ENCODE results near the gene AKR1C8. TPM values are rescaled to one million over a fixed set of nuclear protein-coding genes. Genes with fewer than 3 reads are reported as not detected.

Gene AKR1C8
- total RNA-seq (2021), result 2.7 and 4.0 TPM in 2 replicates
- percentile 44 among the genes with signal in this experiment for Bru-seq, nascent RNA
- percentile 68 among the genes with signal in this experiment for BruChase-seq, experiment 1, labeled RNA remaining after a 2-hour chase
- BruChase-seq, experiment 2, labeled RNA remaining after a 6-hour chase, result percentile 55 among the genes with signal in this experiment
- long read RNA-seq, result 0 reads

DNA sequence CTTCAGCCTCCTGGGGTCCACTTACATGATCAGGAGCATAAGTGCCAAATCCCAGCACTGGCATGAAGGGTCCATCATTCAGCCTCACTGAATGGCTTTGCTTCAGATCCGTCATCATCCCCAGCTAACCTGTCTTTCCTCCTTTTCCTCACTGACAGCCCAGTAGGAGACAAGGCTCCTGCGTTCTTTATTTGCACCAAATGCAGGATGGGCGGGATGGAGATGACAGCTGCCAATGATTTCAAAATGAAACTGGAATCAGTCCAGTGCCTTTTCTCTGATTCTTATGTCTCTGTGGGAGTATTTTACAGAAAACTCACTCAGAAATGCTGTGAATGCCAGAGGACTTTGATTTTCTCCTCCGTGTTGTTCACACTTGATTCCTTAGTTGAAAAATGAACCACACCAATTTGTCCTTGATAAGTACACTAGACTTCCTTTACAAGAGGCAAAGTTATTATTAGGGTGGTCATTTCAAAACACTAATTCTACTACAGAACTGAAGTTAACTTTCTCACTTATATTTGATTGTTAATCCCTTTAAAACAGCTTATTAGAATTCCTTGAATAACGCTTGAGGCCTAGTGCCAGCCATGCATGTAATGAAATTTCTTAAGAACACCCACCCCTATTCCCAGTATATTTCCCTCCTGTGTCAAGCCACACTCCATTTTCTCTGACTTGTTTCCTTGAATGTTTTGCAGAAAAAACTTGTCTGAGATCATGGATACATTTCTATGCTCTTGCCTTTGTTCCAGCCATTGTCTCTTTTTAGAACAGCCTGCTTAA lies at the start of gene AKR1C8:
Gene AKR1C8 (minus strand): TSS at position 164 of the 789 bp plus-strand sequence. CDS start 46 bp downstream, at position 118.
- Histone ChIP-seq H3K4me3 (no peak within 1 kb of the TSS), H3K79me2 (ENCODE audit: low read depth) (no peaks in the 10 kb centered on the region), H3K27ac (no peak within 1 kb of the TSS), H3K9me3 (ENCODE audit: insufficient read depth, low read depth) (peaks cover 5% of the 10 kb centered on the region; the same call in 1 of the 2 replicates), H3F3A (ENCODE audit: insufficient read depth, low read depth) (no peaks in the 10 kb centered on the region), H3K36me3 (ENCODE audit: low read depth) (no peaks in the 10 kb centered on the region), H4K20me1 (ENCODE audit: insufficient read depth) (no peaks in the 10 kb centered on the region), H3K27me3 (ENCODE audit: insufficient read depth, low read depth) (no peaks in the 10 kb centered on the region), H3K4me2 (no peak within 1 kb of the TSS), H2AFZ (no peak within 1 kb of the TSS), H3K9me2 (ENCODE audit: insufficient read depth) (no peaks in the 10 kb centered on the region), H3K4me1 (replicated peaks; ENCODE audit: insufficient read depth) (no peaks in the 10 kb centered on the region)
- ChIA-PET POLR2A (ENCODE audit: unreplicated experiment) (no interaction called here), CTCF (no interaction called here)
- DNase-seq, result no peak
- TF ChIP-seq, protein P1, sequence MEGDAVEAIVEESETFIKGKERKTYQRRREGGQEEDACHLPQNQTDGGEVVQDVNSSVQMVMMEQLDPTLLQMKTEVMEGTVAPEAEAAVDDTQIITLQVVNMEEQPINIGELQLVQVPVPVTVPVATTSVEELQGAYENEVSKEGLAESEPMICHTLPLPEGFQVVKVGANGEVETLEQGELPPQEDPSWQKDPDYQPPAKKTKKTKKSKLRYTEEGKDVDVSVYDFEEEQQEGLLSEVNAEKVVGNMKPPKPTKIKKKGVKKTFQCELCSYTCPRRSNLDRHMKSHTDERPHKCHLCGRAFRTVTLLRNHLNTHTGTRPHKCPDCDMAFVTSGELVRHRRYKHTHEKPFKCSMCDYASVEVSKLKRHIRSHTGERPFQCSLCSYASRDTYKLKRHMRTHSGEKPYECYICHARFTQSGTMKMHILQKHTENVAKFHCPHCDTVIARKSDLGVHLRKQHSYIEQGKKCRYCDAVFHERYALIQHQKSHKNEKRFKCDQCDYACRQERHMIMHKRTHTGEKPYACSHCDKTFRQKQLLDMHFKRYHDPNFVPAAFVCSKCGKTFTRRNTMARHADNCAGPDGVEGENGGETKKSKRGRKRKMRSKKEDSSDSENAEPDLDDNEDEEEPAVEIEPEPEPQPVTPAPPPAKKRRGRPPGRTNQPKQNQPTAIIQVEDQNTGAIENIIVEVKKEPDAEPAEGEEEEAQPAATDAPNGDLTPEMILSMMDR (conservative IDR thresholded peaks at IDR 0.05), result no peak
- no peak for TF ChIP-seq EZH2 (IDR thresholded peaks at IDR 0.05; ENCODE audit: low read depth)
- BruUV-seq (replicated peaks), result no TSS peak
- intact Hi-C loops (cut with micrococcal nuclease; ENCODE audit: unreplicated experiment), result no loop called here

DNA sequence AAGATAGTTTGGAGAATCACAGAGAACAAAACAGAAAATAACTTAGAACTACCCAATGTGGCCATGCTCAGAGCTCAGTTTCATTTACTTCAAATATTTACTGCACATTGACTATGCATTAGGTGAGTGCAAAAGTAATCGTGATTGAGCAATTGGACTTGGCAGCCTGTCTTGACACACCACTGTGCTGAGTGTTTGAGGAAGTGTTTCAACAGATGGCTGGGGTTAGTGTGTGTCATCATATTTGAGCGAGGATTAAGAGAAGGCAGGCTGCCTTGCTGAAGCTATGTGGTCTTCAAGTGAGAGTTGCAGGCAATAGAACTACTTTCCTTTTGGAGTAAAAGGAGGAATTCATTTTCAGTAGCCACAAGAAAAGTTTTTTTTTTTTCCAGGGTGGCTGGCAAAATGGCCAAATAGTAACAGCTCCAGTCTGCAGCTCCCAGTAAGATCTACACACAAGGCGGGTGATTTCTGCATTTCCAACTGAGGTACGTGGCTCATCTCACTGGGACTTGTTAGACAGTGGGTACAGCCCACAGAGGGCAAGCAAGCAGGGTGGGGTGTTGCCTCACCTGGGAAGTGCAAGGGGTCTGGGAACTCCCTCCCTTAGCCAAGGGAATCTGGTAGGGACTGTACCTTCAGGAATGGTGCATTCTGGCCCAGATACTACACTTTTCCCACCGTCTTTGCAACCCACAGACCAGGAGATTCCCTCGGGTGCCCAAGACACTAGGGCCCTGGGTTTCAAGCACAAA lies 49.3 kb upstream of the AKR1C8 start:
- H3K4me3 ChIP-seq, result no peak overlapping the region
- no peaks in the 10 kb centered on the region for H3K27me3 ChIP-seq (ENCODE audit: insufficient read depth, low read depth)
- no peaks in the 10 kb centered on the region for H3K36me3 ChIP-seq (ENCODE audit: low read depth)
- BruUV-seq (replicated peaks), result no TSS peak
- H3K27ac ChIP-seq, result no peak overlapping the region
- CTCF ChIA-PET, result no interaction called here
- no peaks in the 10 kb centered on the region for H3K9me2 ChIP-seq (ENCODE audit: insufficient read depth)
- DNase-seq, result peak; percentile 3 to 84
- no peaks in the 10 kb centered on the region for H4K20me1 ChIP-seq (ENCODE audit: insufficient read depth)
- H2AFZ ChIP-seq, result no peak overlapping the region
- H3K9me3 ChIP-seq (ENCODE audit: insufficient read depth, low read depth), result peaks cover 9% of the 10 kb centered on the region; the same call in 1 of the 2 replicates
- no peak for TF ChIP-seq EZH2 (IDR thresholded peaks at IDR 0.05; ENCODE audit: low read depth)
- TF ChIP-seq, protein P1 (conservative IDR thresholded peaks at IDR 0.05), result no peak
- H3K4me2 ChIP-seq, result peak overlapping the region; percentile 42
- no peaks in the 10 kb centered on the region for H3K79me2 ChIP-seq (ENCODE audit: low read depth)
- POLR2A ChIA-PET (ENCODE audit: unreplicated experiment), result interaction anchor here (0.6 kb wide), 1 partner anchor 44 kb away, joined by 5 read pairs; no protein-coding TSS in a partner anchor
- H3F3A ChIP-seq (ENCODE audit: insufficient read depth, low read depth), result no peaks in the 10 kb centered on the region
- no peaks in the 10 kb centered on the region; the same call in 1 of the 2 replicates for H3K4me1 ChIP-seq (replicated peaks; ENCODE audit: insufficient read depth)
- intact Hi-C loops (cut with micrococcal nuclease; ENCODE audit: unreplicated experiment), result no loop called here

DNA sequence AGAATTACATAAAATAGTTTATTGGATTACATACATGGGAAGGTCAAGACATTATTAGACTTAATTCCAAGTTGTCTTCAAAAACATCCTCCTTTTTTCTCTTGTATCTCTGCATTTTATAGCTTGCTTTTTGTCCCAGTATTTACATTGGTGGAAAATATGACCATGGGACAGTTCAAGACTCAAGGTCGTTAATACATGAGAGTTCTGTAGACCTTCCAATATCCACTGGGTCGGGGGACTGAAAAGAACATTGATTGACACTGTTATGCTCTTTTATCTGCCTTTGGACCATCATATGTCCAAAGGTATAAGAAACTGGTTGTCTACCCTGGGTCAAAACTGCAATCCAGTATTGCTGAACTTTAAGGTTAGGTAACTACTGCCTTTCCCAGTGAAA lies 48.4 kb upstream of the AKR1C8 start:
- CTCF ChIA-PET, result no interaction called here
- no TSS peak for BruUV-seq (replicated peaks)
- H3K27ac ChIP-seq, result no peak overlapping the region

More for the DNA sequence above, 48.4 kb upstream of the AKR1C8 start:
- peaks cover 9% of the 10 kb centered on the region; the same call in 1 of the 2 replicates for H3K9me3 ChIP-seq (ENCODE audit: insufficient read depth, low read depth)
- no peaks in the 10 kb centered on the region for H4K20me1 ChIP-seq (ENCODE audit: insufficient read depth)
- POLR2A ChIA-PET (ENCODE audit: unreplicated experiment), result no interaction called here
- H3K4me2 ChIP-seq, result no peak overlapping the region
- intact Hi-C loops (cut with micrococcal nuclease; ENCODE audit: unreplicated experiment), result no loop called here
- no peaks in the 10 kb centered on the region for H3F3A ChIP-seq (ENCODE audit: insufficient read depth, low read depth)
- no peak for TF ChIP-seq EZH2 (IDR thresholded peaks at IDR 0.05; ENCODE audit: low read depth)
- TF ChIP-seq, protein P1 (conservative IDR thresholded peaks at IDR 0.05), result no peak
- H3K27me3 ChIP-seq (ENCODE audit: insufficient read depth, low read depth), result no peaks in the 10 kb centered on the region
- H3K9me2 ChIP-seq (ENCODE audit: insufficient read depth), result no peaks in the 10 kb centered on the region
- H2AFZ ChIP-seq, result no peak overlapping the region
- no peaks in the 10 kb centered on the region for H3K36me3 ChIP-seq (ENCODE audit: low read depth)
- DNase-seq, result no peak
- no peaks in the 10 kb centered on the region for H3K79me2 ChIP-seq (ENCODE audit: low read depth)
- H3K4me1 ChIP-seq (replicated peaks; ENCODE audit: insufficient read depth), result no peaks in the 10 kb centered on the region; the same call in 1 of the 2 replicates
- H3K4me3 ChIP-seq, result no peak overlapping the region

Measured in PC-9 (cell line).